Upper lobe of right lung (tissue), 1 donor: ENCODE measurements around the gene PAX5. TPM values are rescaled to one million over a fixed set of nuclear protein-coding genes. Genes with fewer than 3 reads are reported as not detected.

Experiments
- ATAC-seq: fragments of 200-7000 bp; cut with Tn5 transposase; one replicate; pipeline ENCODE4 v1.9.1; 2020; ENCODE audit warnings: mild to moderate bottlenecking, moderate library complexity
- DNase-seq: peaks from one replicate; pipeline ENCODE4 v3.0.0-alpha.2; 2020
- H3K27ac ChIP-seq: fragments of 200-600 bp; one replicate; pipeline ENCODE4 v1.8.0; 2022
- H3K27me3 ChIP-seq: fragments of 200-600 bp; one replicate; pipeline ENCODE4 v1.8.0; 2022; ENCODE audit warnings: mild to moderate bottlenecking
- H3K36me3 ChIP-seq: fragments of 200-600 bp; one replicate; pipeline ENCODE4 v1.8.0; 2022
- H3K4me1 ChIP-seq: fragments of 200-600 bp; one replicate; pipeline ENCODE4 v1.8.0; 2022
- H3K4me3 ChIP-seq: fragments of 200-600 bp; one replicate; pipeline ENCODE4 v1.8.0; 2022; ENCODE audit warnings: mild to moderate bottlenecking
- H3K9me3 ChIP-seq: fragments of 200-600 bp; one replicate; pipeline ENCODE4 v1.8.0; 2022
- CTCF ChIP-seq: fragments of 200-600 bp; IDR thresholded peaks from one replicate; pipeline ENCODE4 v1.8.0; 2022; ENCODE audit warnings: antibody characterized with exemption
- intact Hi-C: fragments of 100-400 bp; cut with DNase I; formaldehyde crosslinking; loops from one replicate; pipeline ENCODE4 v1.11.0; 2022
- total RNA-seq: library from RNA; stranded (reverse); fragmentation: NEBNext Ultra II Directional; extraction: Animal tissue kit (Norgen Biotek cat#: 25700); gene quantifications from one replicate; pipeline ENCODE4 v1.2.1, GENCODE V29; 2021
- donor health status: DM: no; HTN: yes; CAD: no; lungs with severe emphysema.

Gene PAX5
- total RNA-seq, 1 donor from 2014 or later, result 0.23 TPM

GRCh38 chr9:36902080-36902716, 131.9 kb downstream of the PAX5 start:
- no peaks in the 10 kb centered on the region for H3K9me3 ChIP-seq
- H3K36me3 ChIP-seq, result no peaks in the 10 kb centered on the region
- TF ChIP-seq CTCF, result no peak
- H3K4me3 ChIP-seq, result no peak overlapping the region
- intact Hi-C loops, result no loop called here
- H3K4me1 ChIP-seq, result no peaks in the 10 kb centered on the region
- no peaks in the 10 kb centered on the region for H3K27me3 ChIP-seq
- no peak for ATAC-seq
- DNase-seq, result no peak
- H3K27ac ChIP-seq, result no peak overlapping the region

GRCh38 chr9:36901528-36901927, 132.5 kb downstream of the PAX5 start:
- no peak for DNase-seq
- no peaks in the 10 kb centered on the region for H3K4me1 ChIP-seq
- H3K27me3 ChIP-seq, result no peaks in the 10 kb centered on the region
- H3K36me3 ChIP-seq, result no peaks in the 10 kb centered on the region
- no peak for ATAC-seq
- H3K4me3 ChIP-seq, result no peak overlapping the region
- H3K9me3 ChIP-seq, result no peaks in the 10 kb centered on the region
- intact Hi-C loops, result no loop called here
- no peak for TF ChIP-seq CTCF
- no peak overlapping the region for H3K27ac ChIP-seq

- no peaks in the 10 kb centered on the region for H3K27me3 ChIP-seq
- ATAC-seq, result no peak
- TF ChIP-seq CTCF, result no peak
- no peaks in the 10 kb centered on the region for H3K36me3 ChIP-seq
- no peaks in the 10 kb centered on the region for H3K4me1 ChIP-seq
- intact Hi-C loops, result no loop called here
- H3K9me3 ChIP-seq, result no peaks in the 10 kb centered on the region
- no peak overlapping the region for H3K27ac ChIP-seq
- no peak for DNase-seq
- H3K4me3 ChIP-seq, result no peak overlapping the region
Measured at GRCh38 chr9:36900856-36901220, 133.2 kb downstream of the PAX5 start.

- no peaks in the 10 kb centered on the region for H3K27me3 ChIP-seq
- H3K4me3 ChIP-seq, result no peak overlapping the region
- ATAC-seq (no peak), DNase-seq (no peak)
- TF ChIP-seq CTCF, result no peak
- H3K27ac ChIP-seq, result no peak overlapping the region
- H3K4me1 ChIP-seq, result no peaks in the 10 kb centered on the region
- intact Hi-C loops, result no loop called here
- no peaks in the 10 kb centered on the region for H3K36me3 ChIP-seq
- no peaks in the 10 kb centered on the region for H3K9me3 ChIP-seq
Measured at GRCh38 chr9:36900136-36900855, 133.8 kb downstream of the PAX5 start.

- no peak for TF ChIP-seq CTCF
- Histone ChIP-seq H3K4me1 (no peaks in the 10 kb centered on the region), H3K36me3 (no peaks in the 10 kb centered on the region), H3K27me3 (no peaks in the 10 kb centered on the region), H3K9me3 (no peaks in the 10 kb centered on the region), H3K4me3 (no peak overlapping the region), H3K27ac (no peak overlapping the region)
- intact Hi-C loops, result no loop called here
- DNase-seq, result no peak
- ATAC-seq, result no peak
Measured at GRCh38 chr9:36899406-36899805, 134.7 kb downstream of the PAX5 start.
